ENCODE results near the gene TNPO1. TPM values are rescaled to one million over a fixed set of nuclear protein-coding genes. Genes with fewer than 3 reads are reported as not detected.

Gene TNPO1
- total RNA-seq, 1 donor from 2014 or later: 172 TPM

- H3K4me3 Mint-ChIP-seq: no peak overlapping the region
- H3K4me1 Mint-ChIP-seq: peaks cover 20% of the 10 kb centered on the region
- no peak for DNase-seq (ENCODE audit: low read depth, low spot score)
- no peaks in the 10 kb centered on the region for H3K36me3 Mint-ChIP-seq (ENCODE audit: low read depth)
- TF ChIP-seq CTCF (conservative IDR thresholded peaks at IDR 0.05): no peak
- no peak overlapping the region for H3K27ac Mint-ChIP-seq (ENCODE audit: unreplicated experiment)
- no peaks in the 10 kb centered on the region for H3K27me3 Mint-ChIP-seq (ENCODE audit: low read depth)
- H3K9me3 Mint-ChIP-seq: no peaks in the 10 kb centered on the region
Measured at GRCh38 chr5:72840041-72840440, 23.6 kb downstream of the TNPO1 start.

GRCh38 chr5:72841756-72842535, 25.5 kb downstream of the TNPO1 start:
- no peak for TF ChIP-seq CTCF (conservative IDR thresholded peaks at IDR 0.05)
- H3K27ac Mint-ChIP-seq (ENCODE audit: unreplicated experiment): no peak overlapping the region
- no peaks in the 10 kb centered on the region for H3K36me3 Mint-ChIP-seq (ENCODE audit: low read depth)
- no peak for DNase-seq (ENCODE audit: low read depth, low spot score)
- no peaks in the 10 kb centered on the region for H3K27me3 Mint-ChIP-seq (ENCODE audit: low read depth)
- H3K4me3 Mint-ChIP-seq: no peak overlapping the region
- peaks cover 21% of the 10 kb centered on the region for H3K4me1 Mint-ChIP-seq
- no peaks in the 10 kb centered on the region for H3K9me3 Mint-ChIP-seq

DNA sequence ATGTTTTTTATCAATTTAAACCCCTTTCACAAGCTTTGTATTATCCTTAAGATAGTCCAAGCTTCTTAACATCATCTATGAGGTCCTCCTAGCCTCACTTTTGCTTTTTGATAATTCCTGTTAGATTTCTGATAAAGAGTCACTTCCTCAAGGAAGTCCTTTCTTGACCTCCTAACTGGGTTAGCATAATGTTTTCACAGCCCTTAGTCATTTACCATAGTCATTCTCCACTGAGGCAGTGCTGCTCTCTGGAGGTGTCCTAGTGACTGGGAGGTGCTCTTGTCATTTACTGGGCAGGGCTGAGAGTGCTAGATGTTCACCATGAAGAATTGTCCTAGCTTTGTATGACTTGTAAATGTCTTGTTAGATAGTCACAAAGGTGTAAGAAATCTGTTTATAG, 26.4 kb downstream of the TNPO1 start:
- no peak for TF ChIP-seq CTCF (conservative IDR thresholded peaks at IDR 0.05)
- Mint-ChIP-seq H3K4me3 (peak overlapping the region; percentile 17), H3K27ac (ENCODE audit: unreplicated experiment) (no peak overlapping the region), H3K9me3 (no peaks in the 10 kb centered on the region), H3K4me1 (peaks cover 29% of the 10 kb centered on the region), H3K27me3 (ENCODE audit: low read depth) (no peaks in the 10 kb centered on the region), H3K36me3 (ENCODE audit: low read depth) (no peaks in the 10 kb centered on the region)
- DNase-seq (ENCODE audit: low read depth, low spot score): no peak

DNA sequence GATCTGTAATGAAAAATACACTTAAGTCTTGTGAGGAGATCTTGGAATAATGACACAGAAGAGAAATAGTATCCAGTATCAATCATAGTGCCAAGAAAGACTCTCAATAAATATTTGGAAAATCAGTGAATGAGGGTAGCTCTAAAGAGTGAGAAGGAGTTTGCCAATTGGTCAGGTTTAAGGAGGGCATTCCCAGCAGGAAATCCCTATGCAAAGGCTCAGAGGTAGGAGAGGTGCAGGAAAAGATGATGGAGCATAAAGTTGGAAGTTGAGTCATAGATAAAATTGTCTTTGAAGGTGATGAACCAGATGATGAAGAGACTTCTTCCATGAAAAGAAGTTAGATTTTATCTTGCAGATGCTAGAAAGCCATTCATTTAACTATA, 27.8 kb downstream of the TNPO1 start:
- no peak for TF ChIP-seq CTCF (conservative IDR thresholded peaks at IDR 0.05)
- Mint-ChIP-seq H3K27me3 (ENCODE audit: low read depth) (no peaks in the 10 kb centered on the region), H3K27ac (ENCODE audit: unreplicated experiment) (no peak overlapping the region), H3K36me3 (ENCODE audit: low read depth) (peaks cover 2% of the 10 kb centered on the region), H3K4me1 (peaks cover 38% of the 10 kb centered on the region), H3K9me3 (no peaks in the 10 kb centered on the region), H3K4me3 (peak overlapping the region; percentile 10)
- no peak for DNase-seq (ENCODE audit: low read depth, low spot score)

DNA sequence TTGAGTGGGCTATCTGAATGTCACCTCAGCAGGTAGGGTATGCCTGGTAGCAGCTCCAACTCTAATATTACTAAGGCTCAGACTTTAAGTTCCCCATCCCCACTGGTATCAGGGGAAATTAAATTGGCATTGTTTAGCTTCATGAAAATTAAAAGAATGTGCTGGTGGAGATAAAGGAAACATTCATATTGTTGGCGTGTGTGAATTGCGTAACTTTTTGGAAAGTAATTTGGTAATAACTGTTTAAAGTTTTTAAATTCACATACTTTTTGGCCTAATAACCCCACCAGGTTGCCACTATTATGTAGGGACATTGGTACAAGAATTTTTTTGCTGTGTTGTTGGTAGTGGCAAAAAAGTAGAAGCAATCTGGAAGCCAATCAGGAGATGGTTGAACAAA, 29.4 kb downstream of the TNPO1 start:
- Mint-ChIP-seq H3K4me1 (peaks cover 54% of the 10 kb centered on the region), H3K27ac (ENCODE audit: unreplicated experiment) (no peak overlapping the region), H3K9me3 (no peaks in the 10 kb centered on the region), H3K36me3 (ENCODE audit: low read depth) (peaks cover 2% of the 10 kb centered on the region), H3K27me3 (ENCODE audit: low read depth) (no peaks in the 10 kb centered on the region), H3K4me3 (peak overlapping the region; percentile 62)
- no peak for DNase-seq (ENCODE audit: low read depth, low spot score)
- TF ChIP-seq CTCF (conservative IDR thresholded peaks at IDR 0.05): no peak

Measured in neural crest cell (in vitro differentiated cells).